MM.1S (cell line): Measurements from ENCODE around the gene SLC26A6.

ENCODE experiments used
- DNase-seq: peaks from one replicate; pipeline ENCODE4 v3.0.0-alpha.2; 2015
- H2AFZ ChIP-seq: fragments of 300-600 bp; sonication (generic); 2 replicates; pipeline ENCODE4 v1.6.0; 2016; ENCODE audit warnings: antibody characterized with exemption, low read length
- H3F3A ChIP-seq: fragments of 300-600 bp; sonication (generic); 2 replicates; pipeline ENCODE4 v1.6.1; 2016; ENCODE audit warnings: mild to moderate bottlenecking, antibody characterized with exemption, low read length, moderate library complexity, mixed read lengths; ENCODE audit not compliant: insufficient read depth
- H3K27ac ChIP-seq: fragments of 300-600 bp; sonication (generic); 2 replicates; pipeline ENCODE4 v1.5.1; 2016; ENCODE audit warnings: mild to moderate bottlenecking, low read length
- H3K27me3 ChIP-seq: fragments of 300-600 bp; sonication (generic); replicated peaks from 2 replicates; pipeline ENCODE4 v1.6.0; 2016; ENCODE audit warnings: low read length; ENCODE audit not compliant: insufficient read depth
- H3K36me3 ChIP-seq: fragments of 300-600 bp; sonication (generic); replicated peaks from 2 replicates; pipeline ENCODE4 v1.6.1; 2016; ENCODE audit warnings: mild to moderate bottlenecking, low read length, mixed read lengths; ENCODE audit not compliant: insufficient read depth
- H3K4me1 ChIP-seq: fragments of 300-600 bp; sonication (generic); 2 replicates; pipeline ENCODE4 v1.6.1; 2016; ENCODE audit warnings: low read length, mixed read lengths
- H3K4me2 ChIP-seq: fragments of 300-600 bp; sonication (generic); 2 replicates; pipeline ENCODE4 v1.6.0; 2016; ENCODE audit warnings: low read depth, low read length
- H3K4me3 ChIP-seq: fragments of 300-600 bp; sonication (generic); 2 replicates; pipeline ENCODE4 v1.5.1; 2016; ENCODE audit warnings: low read length, mixed read lengths
- H3K79me2 ChIP-seq: fragments of 300-600 bp; sonication (generic); 2 replicates; pipeline ENCODE4 v1.6.1; 2016; ENCODE audit warnings: mixed run types, low read length, mixed read lengths
- H3K9ac ChIP-seq: fragments of 300-600 bp; sonication (generic); 2 replicates; pipeline ENCODE4 v1.6.1; 2016; ENCODE audit warnings: low read length, mixed read lengths
- H3K9me2 ChIP-seq: fragments of 300-600 bp; sonication (generic); replicated peaks from 2 replicates; pipeline ENCODE4 v1.6.1; 2016; ENCODE audit warnings: mild to moderate bottlenecking, low read length, mixed read lengths; ENCODE audit not compliant: insufficient read depth
- H3K9me3 ChIP-seq: fragments of 300-600 bp; sonication (generic); replicated peaks from 2 replicates; pipeline ENCODE4 v1.6.1; 2016; ENCODE audit warnings: mild to moderate bottlenecking, low read length, mixed read lengths; ENCODE audit not compliant: insufficient read depth
- H4K20me1 ChIP-seq: fragments of 300-600 bp; sonication (generic); 2 replicates; pipeline ENCODE4 v1.6.1; 2016; ENCODE audit warnings: mild to moderate bottlenecking, low read length, moderate library complexity, mixed read lengths; ENCODE audit not compliant: insufficient read depth
- CTCF ChIP-seq: fragments of 300-600 bp; sonication (generic); IDR thresholded peaks from 2 replicates; pipeline ENCODE4 v1.5.1; 2016; ENCODE audit warnings: antibody characterized with exemption, low read length, mixed read lengths
- EZH2 ChIP-seq: fragments of 300-600 bp; sonication (generic); optimal IDR thresholded peaks from 2 replicates; pipeline ENCODE3; 2017; ENCODE audit warnings: low read depth, mild to moderate bottlenecking, antibody characterized with exemption, low read length, mixed read lengths
- EZH2phosphoT487 ChIP-seq: fragments of 300-600 bp; sonication (generic); IDR thresholded peaks from 2 replicates; pipeline ENCODE4 v1.6.1; 2018; ENCODE audit warnings: antibody characterized with exemption, low read length

Gene SLC26A6

GRCh38 chr3:48592519-48593087 lies 42.7 kb downstream of the SLC26A6 start:
- no peaks in the 10 kb centered on the region for H3K79me2 ChIP-seq
- no peak overlapping the region for H3K4me2 ChIP-seq
- no peak for TF ChIP-seq EZH2phosphoT487
- H3K27ac ChIP-seq = no peak overlapping the region
- H3K4me1 ChIP-seq = no peaks in the 10 kb centered on the region
- no peak for DNase-seq
- H3K9me3 ChIP-seq = no peaks in the 10 kb centered on the region
- peaks cover 67% of the 10 kb centered on the region for H3K27me3 ChIP-seq
- no peaks in the 10 kb centered on the region for H3K36me3 ChIP-seq
- no peak overlapping the region for H3K4me3 ChIP-seq
- H3F3A ChIP-seq = no peaks in the 10 kb centered on the region
- H4K20me1 ChIP-seq = no peaks in the 10 kb centered on the region
- H2AFZ ChIP-seq = no peak overlapping the region
- H3K9ac ChIP-seq = no peak overlapping the region
- no peaks in the 10 kb centered on the region for H3K9me2 ChIP-seq

GRCh38 chr3:48591886-48592518 lies 43.3 kb downstream of the SLC26A6 start:
- Histone ChIP-seq H3K27ac (no peak overlapping the region), H3K9me2 (no peaks in the 10 kb centered on the region), H2AFZ (no peak overlapping the region), H3K27me3 (peaks cover 73% of the 10 kb centered on the region), H3K4me3 (no peak overlapping the region), H4K20me1 (no peaks in the 10 kb centered on the region), H3F3A (no peaks in the 10 kb centered on the region), H3K4me2 (no peak overlapping the region), H3K9me3 (no peaks in the 10 kb centered on the region), H3K36me3 (no peaks in the 10 kb centered on the region), H3K9ac (no peak overlapping the region), H3K79me2 (no peaks in the 10 kb centered on the region), H3K4me1 (no peaks in the 10 kb centered on the region)
- TF ChIP-seq EZH2phosphoT487 (no peak), EZH2 (no peak), CTCF (no peak)
- DNase-seq = no peak

GRCh38 chr3:48591436-48591835 lies 43.8 kb downstream of the SLC26A6 start:
- Histone ChIP-seq H3K27ac (no peak overlapping the region), H3K36me3 (no peaks in the 10 kb centered on the region), H3K4me3 (no peak overlapping the region), H3K9me2 (no peaks in the 10 kb centered on the region), H3K79me2 (no peaks in the 10 kb centered on the region), H3K4me2 (no peak overlapping the region), H2AFZ (no peak overlapping the region), H3K27me3 (peaks cover 77% of the 10 kb centered on the region), H3K9me3 (no peaks in the 10 kb centered on the region), H4K20me1 (no peaks in the 10 kb centered on the region), H3K4me1 (no peaks in the 10 kb centered on the region), H3K9ac (no peak overlapping the region), H3F3A (no peaks in the 10 kb centered on the region)
- DNase-seq = no peak
- TF ChIP-seq EZH2phosphoT487 (no peak), CTCF (no peak), EZH2 (no peak)

- Histone ChIP-seq H3K9ac (no peak overlapping the region), H2AFZ (no peak overlapping the region), H3K4me3 (no peak overlapping the region), H3K36me3 (no peaks in the 10 kb centered on the region), H3K4me1 (no peaks in the 10 kb centered on the region), H3K27ac (no peak overlapping the region), H3K9me3 (no peaks in the 10 kb centered on the region), H3F3A (no peaks in the 10 kb centered on the region), H3K79me2 (no peaks in the 10 kb centered on the region), H3K4me2 (no peak overlapping the region), H3K9me2 (no peaks in the 10 kb centered on the region), H4K20me1 (no peaks in the 10 kb centered on the region), H3K27me3 (peaks cover 92% of the 10 kb centered on the region)
- no peak for DNase-seq
- TF ChIP-seq EZH2phosphoT487 (no peak), CTCF (no peak), EZH2 (no peak)
These were observed 47.0 kb downstream of the SLC26A6 start for GRCh38 chr3:48588230-48588629.
